Endothelial cell of umbilical vein (primary cell): ENCODE results near the gene ZIC1. TPM values are rescaled to one million over a fixed set of nuclear protein-coding genes. Genes with fewer than 3 reads are reported as not detected.

Experiments
- BruUV-seq: library from RNA; stranded (reverse); fragments of 400-500 nt; replicated peaks from 2 replicates; lab custom pipeline; 2021; lab: Mats Ljungman, UMichigan
- CTCF ChIA-PET: fragments of 300-600, 350-600 bp; sonication (Branson Sonifier 250); formaldehyde crosslinking; loops from one replicate; lab custom pipeline; 2021; ENCODE audit warnings: antibody characterized with exemption, inconsistent platforms; lab: Charles Lee
- POLR2A ChIA-PET: fragments of 300-600, 350-600 bp; sonication (Branson Sonifier 250); formaldehyde crosslinking; loops from one replicate; lab custom pipeline; 2021; ENCODE audit warnings: antibody characterized with exemption, inconsistent platforms; lab: Charles Lee
- DNase-seq: peaks from one replicate; pipeline ENCODE4 v3.0.0-alpha.2; 2011; ENCODE audit warnings: low read depth, low spot score
- FAIRE-seq: peaks from 2 replicates; lab custom pipeline; 2011; peaks lifted over from hg19 to GRCh38; lab: Jason Lieb, UNC
- H2AFZ ChIP-seq: 2 replicates; pipeline ENCODE4 v1.6.0; 2012; ENCODE audit warnings: low read depth, low read length, control low read depth, inconsistent platforms
- H3K27ac ChIP-seq: 2 replicates; pipeline ENCODE4 v1.5.1; 2011; ENCODE audit warnings: low read depth, mild to moderate bottlenecking, control low read depth, low read length, moderate library complexity; ENCODE audit not compliant: insufficient read depth
- H3K27me3 ChIP-seq, 2 experiments: 2 replicates each; pipeline versions ENCODE4 v1.6.0 to v1.6.1; 2011; ENCODE audit warnings: low read length in 2 of 2, mixed read lengths in 1 of 2; ENCODE audit not compliant: control insufficient read depth in 2 of 2, insufficient read depth in 2 of 2
- H3K36me3 ChIP-seq, 2 experiments: 2 replicates in 1 of 2; 3 replicates in 1 of 2; pipeline ENCODE4 v1.5.1; 2011; ENCODE audit warnings: low read length in 2 of 2, mild to moderate bottlenecking in 1 of 2, moderate library complexity in 1 of 2; ENCODE audit not compliant: control insufficient read depth in 2 of 2, insufficient read depth in 2 of 2; ENCODE audit errors: extremely low read depth in 1 of 2
- H3K4me1 ChIP-seq: 3 replicates; pipeline ENCODE4 v1.5.1; 2011; ENCODE audit warnings: mild to moderate bottlenecking, low read length; ENCODE audit not compliant: control insufficient read depth, insufficient read depth; ENCODE audit errors: extremely low read depth
- H3K4me2 ChIP-seq: 2 replicates; pipeline ENCODE4 v1.6.1; 2011; ENCODE audit warnings: low read length, control low read depth, mixed read lengths; ENCODE audit not compliant: insufficient read depth
- H3K4me3 ChIP-seq, 3 experiments: fragments of 200-600 bp in 1 of 3; sonication (generic), shearing (Covaris generic) in 1 of 3; replicated peaks in 1 of 3; 2 replicates each; pipeline ENCODE4 v1.5.1; 2011 to 2016; ENCODE audit warnings: control low read depth in 3 of 3, low read length in 3 of 3, mild to moderate bottlenecking in 2 of 3, inconsistent platforms in 1 of 3, low read depth in 1 of 3, moderate library complexity in 1 of 3; ENCODE audit not compliant: insufficient read depth in 1 of 3
- H3K79me2 ChIP-seq: 2 replicates; pipeline ENCODE4 v1.6.0; 2012; ENCODE audit warnings: low read length, inconsistent platforms; ENCODE audit not compliant: control insufficient read depth, insufficient read depth
- H3K9ac ChIP-seq: replicated peaks from 2 replicates; pipeline ENCODE3; 2011; ENCODE audit warnings: low read length, control low read depth; ENCODE audit not compliant: insufficient read depth; ENCODE audit errors: extremely low read depth
- H3K9me1 ChIP-seq: replicated peaks from 3 replicates; pipeline ENCODE4 v1.6.0; 2011; ENCODE audit warnings: mild to moderate bottlenecking, low read length; ENCODE audit not compliant: control insufficient read depth, insufficient read depth; ENCODE audit errors: extremely low read depth
- H3K9me3 ChIP-seq: replicated peaks from 2 replicates; pipeline ENCODE4 v1.5.1; 2012; ENCODE audit warnings: low read length, inconsistent platforms; ENCODE audit not compliant: control insufficient read depth, insufficient read depth
- H4K20me1 ChIP-seq: replicated peaks from 2 replicates; pipeline ENCODE3; 2011; ENCODE audit warnings: mild to moderate bottlenecking, low read length; ENCODE audit not compliant: control insufficient read depth, insufficient read depth; ENCODE audit errors: extremely low read depth
- EZH2 ChIP-seq: IDR thresholded peaks from 2 replicates; pipeline ENCODE4 v1.6.1; 2012; ENCODE audit warnings: borderline replicate concordance, low read depth, mild to moderate bottlenecking, moderate library complexity, low read length, inconsistent platforms; ENCODE audit not compliant: severe bottlenecking
- FOS ChIP-seq: IDR thresholded peaks from 2 replicates; pipeline ENCODE4 v1.6.1; 2011; ENCODE audit warnings: mild to moderate bottlenecking, low read length, moderate library complexity, borderline replicate concordance; ENCODE audit not compliant: insufficient read depth
- GATA2 ChIP-seq: IDR thresholded peaks from 2 replicates; pipeline ENCODE4 v1.7.0; 2011; ENCODE audit warnings: low read depth, mild to moderate bottlenecking, moderate library complexity, mixed read lengths, low read length; ENCODE audit not compliant: insufficient read length, insufficient read depth
- JUN ChIP-seq: IDR thresholded peaks from 2 replicates; pipeline ENCODE4 v1.6.1; 2011; ENCODE audit warnings: borderline replicate concordance, low read depth; ENCODE audit not compliant: insufficient read length, insufficient read depth
- MAX ChIP-seq: IDR thresholded peaks from 2 replicates; pipeline ENCODE4 v1.6.1; 2011; ENCODE audit not compliant: insufficient read depth, insufficient read length
- MYC ChIP-seq: IDR thresholded peaks from one replicate; pipeline ENCODE4 v1.6.1; 2011; ENCODE audit warnings: mild to moderate bottlenecking, low read depth, low read length
- POLR2A ChIP-seq: IDR thresholded peaks from 2 replicates; pipeline ENCODE4 v1.6.1; 2012; ENCODE audit warnings: low read depth, mild to moderate bottlenecking, control low read depth, low read length
- POLR2AphosphoS5 ChIP-seq: IDR thresholded peaks from 2 replicates; pipeline ENCODE4 v1.6.1; 2012; ENCODE audit warnings: low read depth, mild to moderate bottlenecking, control low read depth, low read length, moderate library complexity; ENCODE audit not compliant: insufficient read depth
- dilution Hi-C: fragments of 300-500 bp; cut with MboI; formaldehyde crosslinking; loops from one replicate; pipeline ENCODE4 v1.15.0; 2019; ENCODE audit warnings: low sequenced_read_pairs; ENCODE audit not compliant: extremely low pct_ligation_motif_present
- intact Hi-C: fragments of 100-400 bp; cut with micrococcal nuclease; formaldehyde crosslinking; loops from one replicate; pipeline ENCODE4 v1.10.0; 2022
- polyA plus RNA-seq, 4 experiments: library from polyadenylated mRNA; depleted of rRNA in 3 of 4; stranded (reverse) in 3 of 4; unstranded in 1 of 4; fragments of >200 nt; gene quantifications; 2 replicates each; pipeline versions ENCODE4 v1.2.1 to v1.2.3, GENCODE V29; 2011 to 2012; ENCODE audit warnings: missing spikeins in 1 of 4
- total RNA-seq: library from RNA; stranded (reverse); gene quantifications from 2 replicates; pipeline ENCODE4 v1.2.3, GENCODE V29; 2021
- TF ChIP-seq, protein P1 (sequence below), 2 donors: IDR thresholded peaks; 1 replicate in 1 of 2; 2 replicates in 1 of 2; pipeline ENCODE4 v1.5.1; 2011; ENCODE audit warnings: low read length in 2 of 2, mild to moderate bottlenecking in 2 of 2, moderate library complexity in 2 of 2, control low read depth in 1 of 2, inconsistent platforms in 1 of 2, low read depth in 1 of 2; ENCODE audit not compliant: insufficient read depth in 1 of 2; ENCODE audit errors: extremely low read depth in 1 of 2

ZIC1 gene
- total and polyA plus RNA-seq, 2 donors (not counting 3 experiments of a cell fraction or from before 2014, with no cell fraction given) = not detected

GRCh38 chr3:147419781-147420224 is 10.6 kb downstream of the ZIC1 start:
- intact Hi-C loops = loop anchor here (10.0 kb wide), 2 partner anchors 295 to 395 kb away; no protein-coding TSS in a partner anchor
- H3K27me3 ChIP-seq = peaks cover 90 to 100% of the 10 kb centered on the region in 2 experiments
- peaks cover 3% of the 10 kb centered on the region for H4K20me1 ChIP-seq
- H3K27ac ChIP-seq = no peak overlapping the region
- no peak overlapping the region for H2AFZ ChIP-seq
- dilution Hi-C loops = no loop called here
- no peak overlapping the region for H3K4me3 ChIP-seq
- CTCF ChIA-PET = interaction anchor here (0.9 kb wide), 1 partner anchor 658 kb away, joined by 3 read pairs; no protein-coding TSS in a partner anchor
- DNase-seq = no peak
- POLR2A ChIA-PET = no interaction called here
- no peaks in the 10 kb centered on the region for H3K36me3 ChIP-seq
- H3K9me1 ChIP-seq = no peaks in the 10 kb centered on the region
- H3K9ac ChIP-seq = no peak overlapping the region
- no TSS peak for BruUV-seq
- H3K79me2 ChIP-seq = no peaks in the 10 kb centered on the region
- peaks cover 4% of the 10 kb centered on the region for H3K4me1 ChIP-seq
- no peaks in the 10 kb centered on the region for H3K9me3 ChIP-seq
- peak; percentile 33 for FAIRE-seq
- TF ChIP-seq GATA2 = no peak
- TF ChIP-seq MYC = no peak
- TF ChIP-seq MAX = no peak
- no peak for TF ChIP-seq FOS
- no peak for TF ChIP-seq EZH2
- TF ChIP-seq JUN = no peak
- TF ChIP-seq, protein P1, sequence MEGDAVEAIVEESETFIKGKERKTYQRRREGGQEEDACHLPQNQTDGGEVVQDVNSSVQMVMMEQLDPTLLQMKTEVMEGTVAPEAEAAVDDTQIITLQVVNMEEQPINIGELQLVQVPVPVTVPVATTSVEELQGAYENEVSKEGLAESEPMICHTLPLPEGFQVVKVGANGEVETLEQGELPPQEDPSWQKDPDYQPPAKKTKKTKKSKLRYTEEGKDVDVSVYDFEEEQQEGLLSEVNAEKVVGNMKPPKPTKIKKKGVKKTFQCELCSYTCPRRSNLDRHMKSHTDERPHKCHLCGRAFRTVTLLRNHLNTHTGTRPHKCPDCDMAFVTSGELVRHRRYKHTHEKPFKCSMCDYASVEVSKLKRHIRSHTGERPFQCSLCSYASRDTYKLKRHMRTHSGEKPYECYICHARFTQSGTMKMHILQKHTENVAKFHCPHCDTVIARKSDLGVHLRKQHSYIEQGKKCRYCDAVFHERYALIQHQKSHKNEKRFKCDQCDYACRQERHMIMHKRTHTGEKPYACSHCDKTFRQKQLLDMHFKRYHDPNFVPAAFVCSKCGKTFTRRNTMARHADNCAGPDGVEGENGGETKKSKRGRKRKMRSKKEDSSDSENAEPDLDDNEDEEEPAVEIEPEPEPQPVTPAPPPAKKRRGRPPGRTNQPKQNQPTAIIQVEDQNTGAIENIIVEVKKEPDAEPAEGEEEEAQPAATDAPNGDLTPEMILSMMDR (IDR thresholded peaks at IDR 0.05; ENCODE audit: extremely low read depth in 1 of 2, insufficient read depth in 1 of 2, low read depth in 1 of 2, low read length in 2 of 2) = no peak
- TF ChIP-seq POLR2AphosphoS5 = no peak
- TF ChIP-seq POLR2A = no peak
- no peak overlapping the region for H3K4me2 ChIP-seq
